ENCODE measurements around the gene SFTA2.

GRCh38 chr6:30926644-30927043 is 5.3 kb downstream of the SFTA2 start:
- TF ChIP-seq TAF1 (IDR thresholded peaks at IDR 0.05; ENCODE audit: borderline replicate concordance, low read depth, low read length) (no peak), POLR2AphosphoS5 (IDR thresholded peaks at IDR 0.05; ENCODE audit: low read depth, low read length) (no peak), POLR2A (IDR thresholded peaks at IDR 0.05; ENCODE audit: low read depth, low read length) (no peak)

Measured in GM12892 (cell line).